SK-N-SH treated with all-trans-retinoic acid at 6 μM for 48 hours (cell line): ENCODE measurements around the gene IFI30.

ENCODE experiments used
- ATAC-seq: fragments of 200-7000 bp; cut with Tn5 transposase; 3 replicates; pipeline ENCODE4 v1.9.1; 2020; ENCODE audit warnings: mild to moderate bottlenecking, moderate library complexity
- ARNTL ChIP-seq: fragments of 450-650 bp; formaldehyde crosslinking; IDR thresholded peaks from 2 replicates; pipeline ENCODE4 v1.5.0; 2020; ENCODE audit warnings: low read depth, mild to moderate bottlenecking, moderate library complexity, borderline replicate concordance
- BACH2 ChIP-seq: fragments of 250-450 bp; sonication (Bioruptor Pico); IDR thresholded peaks from 2 replicates; pipeline ENCODE4 v1.9.0; 2021; ENCODE audit warnings: mild to moderate bottlenecking, borderline replicate concordance
- CSDC2 ChIP-seq: fragments of 250-450 bp; sonication (Bioruptor Pico); IDR thresholded peaks from 2 replicates; pipeline ENCODE4 v1.5.0; 2020; ENCODE audit warnings: mild to moderate bottlenecking, moderate library complexity
- ESRRG ChIP-seq: fragments of 250-450 bp; sonication (Bioruptor Pico); IDR thresholded peaks from 2 replicates; pipeline ENCODE4 v1.6.1; 2021; ENCODE audit warnings: mild to moderate bottlenecking
- GLIS3 ChIP-seq: fragments of 250-450 bp; sonication (Bioruptor Pico); IDR thresholded peaks from 2 replicates; pipeline ENCODE4 v1.5.0; 2020; ENCODE audit warnings: mild to moderate bottlenecking, moderate library complexity
- ISL1 ChIP-seq: fragments of 250-450 bp; sonication (Bioruptor Pico); IDR thresholded peaks from 2 replicates; pipeline ENCODE4 v2.1.2; 2022; ENCODE audit warnings: mild to moderate bottlenecking, moderate library complexity
- OSR1 ChIP-seq: fragments of 250-450 bp; sonication (Bioruptor Pico); IDR thresholded peaks from 2 replicates; pipeline ENCODE4 v1.8.0; 2022; ENCODE audit warnings: moderate library complexity, mild to moderate bottlenecking, inconsistent platforms
- PPARA ChIP-seq: fragments of 250-450 bp; sonication (Bioruptor Pico); IDR thresholded peaks from 2 replicates; pipeline ENCODE4 v1.5.0; 2020; ENCODE audit warnings: mild to moderate bottlenecking, borderline replicate concordance
- RARB ChIP-seq: fragments of 250-450 bp; sonication (Bioruptor Pico); IDR thresholded peaks from 2 replicates; pipeline ENCODE4 v1.8.0; 2021; ENCODE audit warnings: mild to moderate bottlenecking, moderate library complexity
- SNAI2 ChIP-seq: fragments of 250-450 bp; sonication (Bioruptor Pico); IDR thresholded peaks from 2 replicates; pipeline ENCODE4 v1.5.0; 2020; ENCODE audit warnings: mild to moderate bottlenecking, moderate library complexity
- TCF4 ChIP-seq: fragments of 250-450 bp; sonication (Bioruptor Pico); IDR thresholded peaks from 2 replicates; pipeline ENCODE4 v1.8.0; 2021; ENCODE audit warnings: mild to moderate bottlenecking, moderate library complexity, borderline replicate concordance
- ZC3H10 ChIP-seq: fragments of 250-450 bp; sonication (Bioruptor Pico); IDR thresholded peaks from 2 replicates; pipeline ENCODE4 v1.5.1; 2021; ENCODE audit warnings: mild to moderate bottlenecking, moderate library complexity
- ZFP3 ChIP-seq: fragments of 250-450 bp; sonication (Bioruptor Pico); IDR thresholded peaks from 2 replicates; pipeline ENCODE4 v1.5.0; 2020; ENCODE audit warnings: mild to moderate bottlenecking, moderate library complexity
- ZFP30 ChIP-seq: fragments of 450-650 bp; formaldehyde crosslinking; IDR thresholded peaks from 2 replicates; pipeline ENCODE4 v1.5.0; 2022; ENCODE audit warnings: mild to moderate bottlenecking, moderate library complexity
- ZNF565 ChIP-seq: fragments of 450-650 bp; formaldehyde crosslinking; conservative IDR thresholded peaks from 2 replicates; pipeline ENCODE4 v1.5.0; 2020; ENCODE audit warnings: low read depth, mild to moderate bottlenecking, moderate library complexity
- ZNF70 ChIP-seq: fragments of 450-650 bp; formaldehyde crosslinking; IDR thresholded peaks from 2 replicates; pipeline ENCODE4 v1.5.0; 2020; ENCODE audit warnings: mild to moderate bottlenecking, moderate library complexity
- ZNF8 ChIP-seq: fragments of 450-650 bp; formaldehyde crosslinking; IDR thresholded peaks from 2 replicates; pipeline ENCODE4 v1.5.0; 2020; ENCODE audit warnings: mild to moderate bottlenecking, moderate library complexity
- TF ChIP-seq, protein P1 (sequence below): fragments of 250-450 bp; sonication (Bioruptor Pico); IDR thresholded peaks from 2 replicates; pipeline ENCODE4 v1.5.0; 2020; ENCODE audit warnings: mild to moderate bottlenecking, moderate library complexity
- TF ChIP-seq, protein P2 (sequence below): fragments of 250-450 bp; sonication (Bioruptor Pico); IDR thresholded peaks from 2 replicates; pipeline ENCODE4 v1.8.0; 2021; ENCODE audit warnings: low read depth, mild to moderate bottlenecking, moderate library complexity, borderline replicate concordance
- TF ChIP-seq, protein P3 (sequence below): fragments of 250-450 bp; sonication (Bioruptor Pico); IDR thresholded peaks from 2 replicates; pipeline ENCODE4 v1.8.0; 2020; ENCODE audit warnings: mild to moderate bottlenecking, moderate library complexity, borderline replicate concordance
- TF ChIP-seq, protein P4 (sequence below): fragments of 250-450 bp; sonication (Bioruptor Pico); IDR thresholded peaks from 2 replicates; pipeline ENCODE4 v1.5.1; 2021; ENCODE audit warnings: mild to moderate bottlenecking, moderate library complexity

Gene IFI30

DNA sequence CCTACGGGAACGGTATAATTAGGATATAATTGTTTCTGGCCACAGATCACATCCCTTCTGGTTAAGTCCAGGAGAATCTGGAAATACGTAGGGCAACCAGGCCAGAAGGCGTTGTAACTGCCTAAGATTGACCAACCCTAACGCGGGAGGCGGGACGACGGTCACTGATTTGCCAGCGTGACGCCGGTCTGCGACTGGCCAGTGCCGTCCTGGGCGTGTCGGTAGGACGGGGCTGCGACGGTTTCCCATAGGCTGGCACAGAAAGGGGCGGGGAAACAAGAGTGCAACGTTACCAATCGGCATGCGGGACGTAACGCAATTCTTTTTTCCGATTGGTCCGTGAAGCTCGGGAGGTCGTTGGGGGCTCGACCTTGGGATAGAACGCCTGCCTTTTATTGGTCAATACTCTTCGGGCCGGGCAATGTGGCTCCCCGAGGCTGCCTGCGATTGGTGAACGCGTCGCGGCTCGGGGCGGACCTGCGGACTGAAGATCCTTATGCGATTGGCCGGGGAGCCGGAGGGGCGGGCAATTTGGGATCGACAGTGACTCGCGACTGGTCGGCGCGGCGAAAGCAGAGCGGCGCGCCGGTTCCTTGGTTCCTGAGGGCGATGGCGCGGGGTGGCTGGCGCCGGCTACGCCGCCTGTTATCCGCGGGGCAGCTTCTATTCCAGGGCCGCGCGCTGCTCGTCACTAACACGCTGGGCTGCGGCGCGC, 19.2 kb downstream of the IFI30 start, which contains the start of gene MPV17L2:
Gene MPV17L2, plus strand, starts transcription at position 546 of the 715 bp plus-strand sequence. Its CDS starts 64 bp downstream, at position 610.
- peak; percentile 92 for ATAC-seq
- peak; percentile 27; the same call in 1 of the 2 replicates for TF ChIP-seq ARNTL (CRISPR knock-in tag)
- TF ChIP-seq CSDC2 = peak; percentile 89; the same call in 1 of the 2 replicates
- peak; percentile 33; the same call in 1 of the 2 replicates for TF ChIP-seq ZFP30 (CRISPR knock-in tag)
- no peak for TF ChIP-seq GLIS3 (CRISPR knock-in tag)
- TF ChIP-seq PPARA (CRISPR knock-in tag) = peak; percentile 90
- TF ChIP-seq ZC3H10 (CRISPR knock-in tag) = no peak
- TF ChIP-seq, protein P1, sequence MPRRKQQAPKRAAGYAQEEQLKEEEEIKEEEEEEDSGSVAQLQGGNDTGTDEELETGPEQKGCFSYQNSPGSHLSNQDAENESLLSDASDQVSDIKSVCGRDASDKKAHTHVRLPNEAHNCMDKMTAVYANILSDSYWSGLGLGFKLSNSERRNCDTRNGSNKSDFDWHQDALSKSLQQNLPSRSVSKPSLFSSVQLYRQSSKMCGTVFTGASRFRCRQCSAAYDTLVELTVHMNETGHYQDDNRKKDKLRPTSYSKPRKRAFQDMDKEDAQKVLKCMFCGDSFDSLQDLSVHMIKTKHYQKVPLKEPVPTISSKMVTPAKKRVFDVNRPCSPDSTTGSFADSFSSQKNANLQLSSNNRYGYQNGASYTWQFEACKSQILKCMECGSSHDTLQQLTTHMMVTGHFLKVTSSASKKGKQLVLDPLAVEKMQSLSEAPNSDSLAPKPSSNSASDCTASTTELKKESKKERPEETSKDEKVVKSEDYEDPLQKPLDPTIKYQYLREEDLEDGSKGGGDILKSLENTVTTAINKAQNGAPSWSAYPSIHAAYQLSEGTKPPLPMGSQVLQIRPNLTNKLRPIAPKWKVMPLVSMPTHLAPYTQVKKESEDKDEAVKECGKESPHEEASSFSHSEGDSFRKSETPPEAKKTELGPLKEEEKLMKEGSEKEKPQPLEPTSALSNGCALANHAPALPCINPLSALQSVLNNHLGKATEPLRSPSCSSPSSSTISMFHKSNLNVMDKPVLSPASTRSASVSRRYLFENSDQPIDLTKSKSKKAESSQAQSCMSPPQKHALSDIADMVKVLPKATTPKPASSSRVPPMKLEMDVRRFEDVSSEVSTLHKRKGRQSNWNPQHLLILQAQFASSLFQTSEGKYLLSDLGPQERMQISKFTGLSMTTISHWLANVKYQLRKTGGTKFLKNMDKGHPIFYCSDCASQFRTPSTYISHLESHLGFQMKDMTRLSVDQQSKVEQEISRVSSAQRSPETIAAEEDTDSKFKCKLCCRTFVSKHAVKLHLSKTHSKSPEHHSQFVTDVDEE = peak; percentile 84; the same call in 1 of the 2 replicates
- no peak for TF ChIP-seq TCF4 (CRISPR knock-in tag)

DNA sequence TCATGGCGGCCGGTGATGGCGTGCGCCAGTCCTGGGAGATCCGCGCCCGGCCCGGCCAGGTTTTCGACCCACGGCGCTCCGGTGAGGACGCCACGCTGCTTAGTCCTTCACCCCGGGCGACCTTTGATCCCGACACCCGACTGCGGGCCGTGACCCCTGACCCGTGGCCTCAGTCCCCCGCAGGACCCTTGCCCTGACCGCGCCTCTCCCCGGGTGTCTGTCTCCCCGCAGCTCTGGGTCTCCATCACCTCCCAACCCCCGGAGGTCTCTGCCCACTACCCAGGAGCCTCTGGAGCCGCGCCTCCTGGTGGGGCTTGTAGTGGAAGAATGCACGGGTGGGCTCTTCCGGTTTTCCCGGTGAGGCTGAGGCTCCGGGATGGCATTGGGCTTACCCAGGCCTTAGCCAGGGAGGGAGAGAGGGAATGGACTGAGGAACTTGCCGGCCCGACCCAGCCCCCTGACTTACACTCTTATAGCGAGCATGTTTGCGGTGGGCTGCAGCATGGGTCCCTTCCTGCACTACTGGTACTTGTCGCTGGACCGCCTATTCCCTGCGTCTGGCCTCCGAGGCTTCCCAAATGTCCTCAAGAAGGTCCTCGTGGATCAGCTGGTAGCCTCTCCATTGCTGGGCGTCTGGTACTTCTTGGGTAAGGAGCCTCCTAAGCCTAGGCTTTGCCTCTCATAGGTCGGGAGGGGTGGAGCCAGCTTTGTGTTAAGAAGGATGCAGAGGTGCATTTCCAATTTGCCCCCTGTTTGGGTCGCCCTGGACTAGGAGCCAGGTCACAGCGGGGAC, 20.0 kb downstream of the IFI30 start:
- no peak for ATAC-seq
- no peak for TF ChIP-seq ZFP3 (CRISPR knock-in tag)
- no peak for TF ChIP-seq ZNF565
- no peak for TF ChIP-seq TCF4 (CRISPR knock-in tag)
- no peak for TF ChIP-seq RARB
- TF ChIP-seq, protein P2, sequence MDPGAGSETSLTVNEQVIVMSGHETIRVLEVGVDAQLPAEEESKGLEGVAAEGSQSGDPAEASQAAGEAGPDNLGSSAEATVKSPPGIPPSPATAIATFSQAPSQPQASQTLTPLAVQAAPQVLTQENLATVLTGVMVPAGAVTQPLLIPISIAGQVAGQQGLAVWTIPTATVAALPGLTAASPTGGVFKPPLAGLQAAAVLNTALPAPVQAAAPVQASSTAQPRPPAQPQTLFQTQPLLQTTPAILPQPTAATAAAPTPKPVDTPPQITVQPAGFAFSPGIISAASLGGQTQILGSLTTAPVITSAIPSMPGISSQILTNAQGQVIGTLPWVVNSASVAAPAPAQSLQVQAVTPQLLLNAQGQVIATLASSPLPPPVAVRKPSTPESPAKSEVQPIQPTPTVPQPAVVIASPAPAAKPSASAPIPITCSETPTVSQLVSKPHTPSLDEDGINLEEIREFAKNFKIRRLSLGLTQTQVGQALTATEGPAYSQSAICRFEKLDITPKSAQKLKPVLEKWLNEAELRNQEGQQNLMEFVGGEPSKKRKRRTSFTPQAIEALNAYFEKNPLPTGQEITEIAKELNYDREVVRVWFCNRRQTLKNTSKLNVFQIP = no peak
- TF ChIP-seq, protein P3, sequence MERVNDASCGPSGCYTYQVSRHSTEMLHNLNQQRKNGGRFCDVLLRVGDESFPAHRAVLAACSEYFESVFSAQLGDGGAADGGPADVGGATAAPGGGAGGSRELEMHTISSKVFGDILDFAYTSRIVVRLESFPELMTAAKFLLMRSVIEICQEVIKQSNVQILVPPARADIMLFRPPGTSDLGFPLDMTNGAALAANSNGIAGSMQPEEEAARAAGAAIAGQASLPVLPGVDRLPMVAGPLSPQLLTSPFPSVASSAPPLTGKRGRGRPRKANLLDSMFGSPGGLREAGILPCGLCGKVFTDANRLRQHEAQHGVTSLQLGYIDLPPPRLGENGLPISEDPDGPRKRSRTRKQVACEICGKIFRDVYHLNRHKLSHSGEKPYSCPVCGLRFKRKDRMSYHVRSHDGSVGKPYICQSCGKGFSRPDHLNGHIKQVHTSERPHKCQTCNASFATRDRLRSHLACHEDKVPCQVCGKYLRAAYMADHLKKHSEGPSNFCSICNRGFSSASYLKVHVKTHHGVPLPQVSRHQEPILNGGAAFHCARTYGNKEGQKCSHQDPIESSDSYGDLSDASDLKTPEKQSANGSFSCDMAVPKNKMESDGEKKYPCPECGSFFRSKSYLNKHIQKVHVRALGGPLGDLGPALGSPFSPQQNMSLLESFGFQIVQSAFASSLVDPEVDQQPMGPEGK = no peak
- TF ChIP-seq ISL1 (CRISPR knock-in tag) = no peak
- TF ChIP-seq BACH2 (CRISPR knock-in tag) = no peak
- no peak for TF ChIP-seq ARNTL (CRISPR knock-in tag)
- TF ChIP-seq ESRRG = no peak
- no peak for TF ChIP-seq ZFP30 (CRISPR knock-in tag)
- TF ChIP-seq ZC3H10 (CRISPR knock-in tag) = no peak
- no peak for TF ChIP-seq ZNF8 (CRISPR knock-in tag)
- TF ChIP-seq, protein P4, sequence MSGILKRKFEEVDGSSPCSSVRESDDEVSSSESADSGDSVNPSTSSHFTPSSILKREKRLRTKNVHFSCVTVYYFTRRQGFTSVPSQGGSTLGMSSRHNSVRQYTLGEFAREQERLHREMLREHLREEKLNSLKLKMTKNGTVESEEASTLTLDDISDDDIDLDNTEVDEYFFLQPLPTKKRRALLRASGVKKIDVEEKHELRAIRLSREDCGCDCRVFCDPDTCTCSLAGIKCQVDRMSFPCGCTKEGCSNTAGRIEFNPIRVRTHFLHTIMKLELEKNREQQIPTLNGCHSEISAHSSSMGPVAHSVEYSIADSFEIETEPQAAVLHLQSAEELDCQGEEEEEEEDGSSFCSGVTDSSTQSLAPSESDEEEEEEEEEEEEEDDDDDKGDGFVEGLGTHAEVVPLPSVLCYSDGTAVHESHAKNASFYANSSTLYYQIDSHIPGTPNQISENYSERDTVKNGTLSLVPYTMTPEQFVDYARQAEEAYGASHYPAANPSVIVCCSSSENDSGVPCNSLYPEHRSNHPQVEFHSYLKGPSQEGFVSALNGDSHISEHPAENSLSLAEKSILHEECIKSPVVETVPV (CRISPR knock-in tag) = no peak
- no peak for TF ChIP-seq OSR1 (CRISPR knock-in tag)
- no peak for TF ChIP-seq CSDC2
- TF ChIP-seq ZNF70 (CRISPR knock-in tag) = no peak
- TF ChIP-seq, protein P1 = no peak
- TF ChIP-seq SNAI2 (CRISPR knock-in tag) = no peak
